HG03280 (cell line): ENCODE results near the gene IL17C.
"Not testable (repeated sequence)": the region's sequence is repeated elsewhere in the genome, so short reads cannot be mapped to it uniquely, and the experiment has no call there.

Experiments used
- ATAC-seq: cut with Tn5 transposase; IDR thresholded peaks from one replicate; pipeline ENCODE4 v1.9.1; 2021; ENCODE audit warnings: mild to moderate bottlenecking, moderate library complexity; ENCODE audit not compliant: unreplicated experiment

The IL17C gene

GRCh38 chr16:88655053-88655732, 16.8 kb downstream of the IL17C start:
- ATAC-seq: no peak

GRCh38 chr16:88655733-88656281, 17.4 kb downstream of the IL17C start:
- no peak for ATAC-seq

GRCh38 chr16:88656291-88656980, 18.1 kb downstream of the IL17C start:
- ATAC-seq: no peak

- ATAC-seq: no peak
Observed at GRCh38 chr16:88657371-88657770, 19.0 kb downstream of the IL17C start.

- ATAC-seq: no peak
Observed at GRCh38 chr16:88658714-88659113, 20.3 kb downstream of the IL17C start.

- ATAC-seq: no peak
Observed at GRCh38 chr16:88659160-88659559, 20.8 kb downstream of the IL17C start.

- ATAC-seq: no peak
Observed at GRCh38 chr16:88661468-88661867, 23.1 kb downstream of the IL17C start.

GRCh38 chr16:88662222-88662842, 24.0 kb downstream of the IL17C start:
- ATAC-seq: no peak

- peak; percentile 94 for ATAC-seq
Observed at GRCh38 chr16:88662843-88663606, 24.7 kb downstream of the IL17C start, which contains the start of gene MVD. Gene MVD (minus strand): TSS chr16:88663091. CDS start chr16:88663080, 11 bp downstream.

- ATAC-seq: no peak
Observed at GRCh38 chr16:88665148-88665547, 26.8 kb downstream of the IL17C start.

- ATAC-seq: no peak
Observed at GRCh38 chr16:88665570-88665969, 27.2 kb downstream of the IL17C start.

- no peak for ATAC-seq
Observed at GRCh38 chr16:88667461-88667860, 29.1 kb downstream of the IL17C start.

GRCh38 chr16:88669493-88669892, 31.1 kb downstream of the IL17C start:
- not testable (repeated sequence) for ATAC-seq

GRCh38 chr16:88669980-88670379, 31.6 kb downstream of the IL17C start:
- ATAC-seq: no peak

- ATAC-seq: no peak
Observed at GRCh38 chr16:88671806-88672205, 33.4 kb downstream of the IL17C start.

- no peak for ATAC-seq
Observed at GRCh38 chr16:88672776-88673175, 34.4 kb downstream of the IL17C start.

GRCh38 chr16:88673716-88674379, 35.5 kb downstream of the IL17C start:
- no peak for ATAC-seq

GRCh38 chr16:88676502-88677242, 38.3 kb downstream of the IL17C start:
- no peak for ATAC-seq

- ATAC-seq: no peak
Observed at GRCh38 chr16:88677721-88678120, 39.3 kb downstream of the IL17C start.
